ENCODE results near the gene SP2. TPM values are rescaled to one million over a fixed set of nuclear protein-coding genes. Genes with fewer than 3 reads are reported as not detected.

SP2 gene
- total and polyA plus RNA-seq, 2 of the 8 experiments (the other 6 are each of a cell fraction or from before 2014, with no cell fraction given) = 5.6 to 13.8 TPM

GRCh38 chr17:47857551-47858455 is 38.2 kb upstream of the SP2 start:
- Histone ChIP-seq H3K23ac (ENCODE audit: insufficient read length) (no peak overlapping the region), H3K14ac (ENCODE audit: insufficient read length) (no peak overlapping the region), H3K18ac (ENCODE audit: extremely low read depth, low read length) (peak overlapping the region; percentile 60), H3K36me3 (ENCODE audit: control insufficient read depth in 2 of 4, insufficient read depth in 4 of 4, low read length in 3 of 4) (no peaks in the 10 kb centered on the region), H2BK15ac (ENCODE audit: low read length) (no peak overlapping the region; the same call in 1 of the 2 replicates), H2BK120ac (replicated peaks; ENCODE audit: low read depth, low read length) (peak overlapping the region; percentile 77), H4K8ac (ENCODE audit: extremely low read depth, insufficient read depth, low read length) (peak overlapping the region; percentile 26; the same call in 1 of the 2 replicates), H3K27me3 (replicated peaks in 1 of 4; ENCODE audit: control insufficient read depth in 3 of 4, extremely low read depth in 1 of 4, insufficient read depth in 3 of 4, low read length in 3 of 4) (peaks cover 13 to 41% (median 34%) of the 10 kb centered on the region in 4 experiments), H3K4me2 (ENCODE audit: insufficient read depth in 1 of 2, low read depth in 2 of 2, low read length in 2 of 2) (no peak overlapping the region), H3K9ac (replicated peaks in 1 of 4; ENCODE audit: extremely low read depth in 1 of 4, low read depth in 3 of 4, low read length in 3 of 4) (no peak overlapping the region), H4K20me1 (replicated peaks in 1 of 2; ENCODE audit: control insufficient read depth in 1 of 2, insufficient read depth in 2 of 2, low read length in 2 of 2) (no peaks in the 10 kb centered on the region), H3K4me3 (ENCODE audit: extremely low read depth in 1 of 4, insufficient read depth in 2 of 4, low read depth in 3 of 4, low read length in 4 of 4) (no peak overlapping the region), H3K23me2 (ENCODE audit: low read depth, low read length) (no peaks in the 10 kb centered on the region), H3K79me1 (ENCODE audit: low read depth, low read length) (no peaks in the 10 kb centered on the region), H3K56ac (replicated peaks; ENCODE audit: insufficient read length, low read depth, low read length) (no peak overlapping the region), H2BK12ac (ENCODE audit: low read depth, low read length) (peak overlapping the region; percentile 68; the same call in 1 of the 2 replicates), H4K91ac (replicated peaks; ENCODE audit: insufficient read length, low read length) (peak overlapping the region; percentile 68), H3K79me2 (ENCODE audit: control insufficient read depth in 1 of 2, insufficient read depth in 2 of 2, low read length in 2 of 2) (no peaks in the 10 kb centered on the region), H3K4ac (replicated peaks; ENCODE audit: insufficient read length, low read depth, low read length) (no peak overlapping the region), H2BK5ac (ENCODE audit: low read depth, low read length) (no peak overlapping the region), H2BK20ac (ENCODE audit: low read length) (peak overlapping the region; percentile 61; the same call in 1 of the 2 replicates), H3K27ac (ENCODE audit: low read depth, low read length) (no peak overlapping the region), H2AFZ (ENCODE audit: low read length) (peak overlapping the region; percentile 46; the same call in 1 of the 2 replicates), H3K4me1 (replicated peaks in 1 of 4; ENCODE audit: control insufficient read depth in 3 of 4, insufficient read depth in 4 of 4, low read length in 3 of 4) (peaks cover 0 to 5% (median 0%) of the 10 kb centered on the region in 4 experiments; a peak in 4 of 7 replicates), H2AK5ac (ENCODE audit: low read depth, low read length) (no peak overlapping the region), H4K5ac (ENCODE audit: insufficient read length, low read depth, low read length) (no peak overlapping the region), H3K9me3 (ENCODE audit: insufficient read depth in 2 of 2, low read depth in 1 of 2, low read length in 1 of 2) (no peaks in the 10 kb centered on the region)
- 60% methylated on average over 11 of the region's 16 CpGs; no CpG with 5 or more reads in 1 of the 2 experiments for WGBS, 2 experiments (ENCODE audit: extremely low coverage in 1 of 2, insufficient coverage in 1 of 2, insufficient read length in 1 of 2, insufficient replicate concordance in 2 of 2, low coverage in 1 of 2, low lambda C conversion rate in 2 of 2, missing lambda C conversion rate in 1 of 2)
- no peak for FAIRE-seq
- POLR2A ChIA-PET (ENCODE audit: partially characterized antibody) = interaction anchor here (0.8 to 1.9 kb wide), 4 partner anchors 11 to 113 kb away, joined by 3 to 7 read pairs (median 3); partner anchors contain the start of genes CDK5RAP3 and SP2
- TF ChIP-seq E2F6 (IDR thresholded peaks at IDR 0.05) (peak; percentile 73), TBP (IDR thresholded peaks at IDR 0.05; ENCODE audit: low read depth, low read length) (no peak)
- CTCF ChIA-PET (ENCODE audit: partially characterized antibody) = interaction anchor here (0.9 to 33.0 kb wide), 5 partner anchors 14 to 405 kb away, joined by 3 to 1206 read pairs (median 257); partner anchors contain the start of genes SCRN2, SP2 and SP6
- no peak for DNase-seq (ENCODE audit: low read depth in 1 of 2, low spot score in 2 of 2)
